WERI-Rb-1 (cell line): ENCODE results near the gene MOGAT2.

Source experiments
- DNase-seq: peaks from one replicate; pipeline ENCODE4 v3.0.0-alpha.2; 2020
- H3K27ac ChIP-seq: fragments of 250-450 bp; sonication (Bioruptor Pico); 2 replicates; pipeline ENCODE4 v1.5.1; 2020; ENCODE audit warnings: mild to moderate bottlenecking, moderate library complexity
- H3K27me3 ChIP-seq: fragments of 250-450 bp; sonication (Bioruptor Pico); 2 replicates; pipeline ENCODE4 v1.5.1; 2021; ENCODE audit warnings: mild to moderate bottlenecking, low read depth, moderate library complexity; ENCODE audit not compliant: insufficient read depth, severe bottlenecking
- H3K36me3 ChIP-seq: fragments of 250-450 bp; sonication (Bioruptor Pico); 2 replicates; pipeline ENCODE4 v1.5.1; 2020; ENCODE audit warnings: mild to moderate bottlenecking, moderate library complexity
- H3K4me3 ChIP-seq: 2 replicates; pipeline ENCODE4 v1.5.1; 2011; ENCODE audit warnings: low read depth, mild to moderate bottlenecking, control low read depth, low read length
- H3K9me3 ChIP-seq: fragments of 250-450 bp; sonication (Bioruptor Pico); 2 replicates; pipeline ENCODE4 v1.5.1; 2021; ENCODE audit warnings: mild to moderate bottlenecking, moderate library complexity; ENCODE audit not compliant: severe bottlenecking
- CTCF ChIP-seq: IDR thresholded peaks from 2 replicates; pipeline ENCODE4 v1.5.1; 2011; ENCODE audit warnings: low read depth, mild to moderate bottlenecking, control low read depth, inconsistent platforms, low read length

Gene MOGAT2

DNA sequence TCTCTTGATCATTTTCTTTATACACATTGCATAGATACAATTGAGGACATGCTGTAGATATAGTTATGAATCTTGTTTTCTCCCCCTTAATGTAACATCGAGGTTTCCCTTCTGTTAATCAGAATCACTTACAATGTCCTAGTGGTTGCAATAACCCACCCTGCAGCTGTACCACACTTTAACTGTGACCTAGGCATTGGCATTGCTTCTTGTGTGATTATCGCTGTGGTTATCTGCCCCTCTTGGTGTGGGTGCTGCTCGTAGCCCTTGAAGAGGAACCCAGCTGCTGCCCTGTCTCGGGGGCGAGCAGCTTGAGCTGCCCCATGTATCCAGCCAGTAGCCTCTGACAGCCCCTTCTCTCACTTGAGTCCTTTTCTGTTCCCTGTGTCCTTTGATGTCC lies 52.5 kb downstream of the MOGAT2 start:
- Histone ChIP-seq H3K9me3 (peaks cover 8% of the 10 kb centered on the region), H3K36me3 (no peaks in the 10 kb centered on the region), H3K27me3 (no peaks in the 10 kb centered on the region), H3K27ac (no peak overlapping the region), H3K4me3 (no peak overlapping the region)
- TF ChIP-seq CTCF: no peak
- DNase-seq: no peak

GRCh38 chr11:75771646-75772410 lies 54.2 kb downstream of the MOGAT2 start:
- Histone ChIP-seq H3K27me3 (no peaks in the 10 kb centered on the region), H3K4me3 (no peak overlapping the region), H3K9me3 (peaks cover 8% of the 10 kb centered on the region), H3K36me3 (no peaks in the 10 kb centered on the region), H3K27ac (no peak overlapping the region)
- no peak for TF ChIP-seq CTCF
- DNase-seq: no peak

- H3K9me3 ChIP-seq: peaks cover 1% of the 10 kb centered on the region
- no peaks in the 10 kb centered on the region for H3K27me3 ChIP-seq
- no peak overlapping the region for H3K27ac ChIP-seq
- no peak overlapping the region for H3K4me3 ChIP-seq
- DNase-seq: no peak
- TF ChIP-seq CTCF: no peak
- no peaks in the 10 kb centered on the region for H3K36me3 ChIP-seq
Observed at GRCh38 chr11:75773595-75774353, 56.1 kb downstream of the MOGAT2 start.

DNA sequence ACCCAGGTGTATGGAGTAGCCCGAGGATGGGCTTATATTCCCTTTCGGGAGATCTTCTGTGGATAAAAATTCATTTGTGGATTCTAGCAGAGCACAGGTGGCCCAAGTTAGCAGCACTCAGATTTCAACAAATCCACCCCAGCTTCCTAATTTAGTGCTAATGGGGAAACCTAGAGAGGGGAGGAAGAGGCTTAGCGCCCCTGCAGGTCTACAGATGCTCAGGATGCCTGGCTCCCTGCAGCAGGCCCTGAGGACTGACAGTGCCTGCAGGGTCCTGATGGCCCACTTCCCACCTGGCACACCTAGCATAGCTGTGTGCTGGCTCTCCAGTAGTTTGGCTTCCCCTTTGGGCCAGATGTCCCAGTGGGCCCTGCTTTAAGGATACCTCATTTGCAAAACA lies 57.4 kb downstream of the MOGAT2 start:
- Histone ChIP-seq H3K36me3 (no peaks in the 10 kb centered on the region), H3K27ac (no peak overlapping the region), H3K9me3 (no peaks in the 10 kb centered on the region), H3K4me3 (no peak overlapping the region), H3K27me3 (no peaks in the 10 kb centered on the region)
- no peak for TF ChIP-seq CTCF
- DNase-seq: no peak

GRCh38 chr11:75776546-75776945 lies 58.9 kb downstream of the MOGAT2 start:
- no peak overlapping the region for H3K27ac ChIP-seq
- no peak for DNase-seq
- no peaks in the 10 kb centered on the region for H3K9me3 ChIP-seq
- no peak overlapping the region for H3K4me3 ChIP-seq
- no peaks in the 10 kb centered on the region for H3K27me3 ChIP-seq
- TF ChIP-seq CTCF: no peak
- no peaks in the 10 kb centered on the region for H3K36me3 ChIP-seq
